GM19468 (cell line): Measurements from ENCODE around the gene PFDN6.
"Not testable (repeated sequence)": the region's sequence is repeated elsewhere in the genome, so short reads cannot be mapped to it uniquely, and the experiment has no call there.

ENCODE experiments used
- ATAC-seq: cut with Tn5 transposase; IDR thresholded peaks from one replicate; pipeline ENCODE4 v1.9.1; 2021; ENCODE audit warnings: mild to moderate bottlenecking, moderate library complexity, moderate number of reproducible peaks; ENCODE audit not compliant: unreplicated experiment; ENCODE audit errors: extremely low read depth

Gene PFDN6

GRCh38 chr6:33273129-33273923, 16.1 kb upstream of the PFDN6 start:
- no peak for ATAC-seq

- ATAC-seq: no peak
Observed at GRCh38 chr6:33273924-33274902, 15.2 kb upstream of the PFDN6 start.

GRCh38 chr6:33275795-33276580, 13.4 kb upstream of the PFDN6 start:
- ATAC-seq: not testable (repeated sequence)

GRCh38 chr6:33276581-33276863, 12.9 kb upstream of the PFDN6 start:
- ATAC-seq: no peak

GRCh38 chr6:33276864-33277662, 12.3 kb upstream of the PFDN6 start, which contains the start of gene B3GALT4:
B3GALT4 (plus strand) TSS chr6:33277123; CDS start chr6:33277420, 297 bp downstream.
- peak; percentile 15 for ATAC-seq

GRCh38 chr6:33277663-33278391, 11.6 kb upstream of the PFDN6 start:
- no peak for ATAC-seq

- ATAC-seq: no peak
Observed at GRCh38 chr6:33278392-33278741, 11.0 kb upstream of the PFDN6 start.

- ATAC-seq: no peak
Observed at GRCh38 chr6:33278810-33279209, 10.6 kb upstream of the PFDN6 start.

GRCh38 chr6:33279257-33279695, 10.1 kb upstream of the PFDN6 start:
- no peak for ATAC-seq

- no peak for ATAC-seq
Observed at GRCh38 chr6:33279971-33280511, 9.4 kb upstream of the PFDN6 start.

GRCh38 chr6:33280539-33280938, 8.9 kb upstream of the PFDN6 start:
- no peak for ATAC-seq

GRCh38 chr6:33285214-33285613, 4.2 kb upstream of the PFDN6 start:
- not testable (repeated sequence) for ATAC-seq

GRCh38 chr6:33286946-33287914, 2.2 kb upstream of the PFDN6 start:
- ATAC-seq: no peak

- ATAC-seq: no peak
Observed at GRCh38 chr6:33288141-33288920, 1.1 kb upstream of the PFDN6 start.

- peak; percentile 15 for ATAC-seq
Observed at GRCh38 chr6:33289784-33290315, 449 bp downstream of the PFDN6 start.

- no peak for ATAC-seq
Observed at GRCh38 chr6:33290459-33290858, 1.1 kb downstream of the PFDN6 start.
